PC-9 (cell line): Measurements from ENCODE around the gene C9orf152.

ENCODE experiments used
- EZH2 ChIP-seq: fragments of 200-600 bp; sonication (generic); IDR thresholded peaks from 2 replicates; pipeline ENCODE4 v1.8.0; 2017; ENCODE audit warnings: antibody characterized with exemption, low read depth
- TF ChIP-seq, protein P1 (sequence below): fragments of 200-600 bp; sonication (generic); conservative IDR thresholded peaks from 2 replicates; pipeline ENCODE4 v1.6.1; 2017; ENCODE audit warnings: mixed run types, antibody characterized with exemption, mild to moderate bottlenecking, moderate library complexity

DNA sequence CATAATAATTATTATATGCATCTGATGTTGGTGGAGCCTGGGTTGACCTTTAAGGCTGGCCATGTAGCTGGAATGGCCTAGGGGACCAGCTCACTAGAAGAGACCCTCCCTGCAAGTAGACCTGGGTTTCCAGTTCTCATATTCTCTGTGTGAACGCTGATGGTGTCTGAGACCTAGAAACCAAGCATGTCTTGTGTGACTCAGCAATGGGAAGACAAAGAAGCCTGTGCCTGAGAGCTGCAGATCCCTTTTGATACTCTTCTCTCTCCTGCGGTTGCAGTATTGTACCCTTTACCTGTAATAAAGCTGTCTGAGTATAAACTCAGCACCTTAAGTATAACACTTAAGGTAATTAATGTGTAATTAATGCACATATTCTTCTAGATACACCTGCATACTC lies 22.2 kb downstream of the C9orf152 start:
- TF ChIP-seq, protein P1, sequence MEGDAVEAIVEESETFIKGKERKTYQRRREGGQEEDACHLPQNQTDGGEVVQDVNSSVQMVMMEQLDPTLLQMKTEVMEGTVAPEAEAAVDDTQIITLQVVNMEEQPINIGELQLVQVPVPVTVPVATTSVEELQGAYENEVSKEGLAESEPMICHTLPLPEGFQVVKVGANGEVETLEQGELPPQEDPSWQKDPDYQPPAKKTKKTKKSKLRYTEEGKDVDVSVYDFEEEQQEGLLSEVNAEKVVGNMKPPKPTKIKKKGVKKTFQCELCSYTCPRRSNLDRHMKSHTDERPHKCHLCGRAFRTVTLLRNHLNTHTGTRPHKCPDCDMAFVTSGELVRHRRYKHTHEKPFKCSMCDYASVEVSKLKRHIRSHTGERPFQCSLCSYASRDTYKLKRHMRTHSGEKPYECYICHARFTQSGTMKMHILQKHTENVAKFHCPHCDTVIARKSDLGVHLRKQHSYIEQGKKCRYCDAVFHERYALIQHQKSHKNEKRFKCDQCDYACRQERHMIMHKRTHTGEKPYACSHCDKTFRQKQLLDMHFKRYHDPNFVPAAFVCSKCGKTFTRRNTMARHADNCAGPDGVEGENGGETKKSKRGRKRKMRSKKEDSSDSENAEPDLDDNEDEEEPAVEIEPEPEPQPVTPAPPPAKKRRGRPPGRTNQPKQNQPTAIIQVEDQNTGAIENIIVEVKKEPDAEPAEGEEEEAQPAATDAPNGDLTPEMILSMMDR, result no peak
- no peak for TF ChIP-seq EZH2
